ENCODE data around the gene CEBPZ. TPM values are rescaled to one million over a fixed set of nuclear protein-coding genes. Genes with fewer than 3 reads are reported as not detected.
A peak's percentile ranks its signal among the peaks of the same experiment; 100 is the strongest.

The CEBPZ gene
- total RNA-seq = 48.4 and 49.0 TPM in 2 replicates
- long read RNA-seq, transcript CEBPZ-201 (16 exons, 3,463 nt) = major isoform, 49 of 159 reads
- long read RNA-seq, partial matches to known transcripts = 105 of 159 reads
- long read RNA-seq, other reads (novel, unspliced or antisense) = 5 of 159 reads

DNA sequence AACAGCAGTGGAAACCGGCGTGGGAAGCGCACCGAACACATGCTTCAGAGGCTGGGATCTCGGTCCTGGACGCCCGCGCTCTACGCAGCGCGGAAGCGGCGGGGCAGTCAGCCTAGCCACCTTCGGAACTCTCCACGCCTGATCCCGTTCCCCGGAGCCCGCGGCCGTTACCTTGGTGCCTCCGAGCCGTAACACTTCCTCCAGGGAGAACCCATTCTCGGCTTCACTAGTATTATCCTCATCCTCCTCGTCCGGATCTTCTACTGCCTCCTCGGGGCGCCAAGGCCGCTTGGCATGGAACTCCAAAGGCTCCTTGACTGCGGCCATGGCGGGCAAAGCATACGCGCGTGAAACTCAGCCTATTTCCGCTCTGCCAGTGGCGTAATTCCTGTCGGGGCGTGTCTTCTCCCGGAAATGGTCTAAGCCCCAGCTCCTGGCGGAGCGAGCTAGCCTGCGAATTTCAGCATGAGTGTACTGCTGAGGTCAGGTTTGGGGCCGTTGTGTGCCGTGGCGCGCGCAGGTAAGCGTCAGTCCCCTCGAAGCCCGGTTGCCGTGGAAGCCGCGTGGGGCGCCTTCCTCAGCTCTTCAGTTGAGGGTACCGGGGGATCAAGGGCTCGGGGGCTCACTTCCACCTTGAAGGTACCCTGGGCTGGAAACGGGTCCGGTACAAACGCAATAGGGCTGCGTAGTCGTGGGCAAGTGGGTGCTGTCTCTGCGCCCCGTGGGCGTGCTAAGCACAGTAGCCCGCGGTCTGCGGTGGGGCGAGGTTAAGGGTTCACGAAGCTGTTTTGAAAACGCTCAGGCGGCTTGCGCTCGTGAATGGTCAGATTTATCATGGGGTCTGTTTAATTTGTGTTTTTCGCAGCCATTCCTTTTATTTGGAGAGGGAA lies at the start of gene CEBPZ, which contains the start of gene NDUFAF7:
Gene CEBPZ, minus strand, starts transcription at position 356 of the 890 bp plus-strand sequence. Its CDS starts 29 bp downstream, at position 327.
Gene NDUFAF7, plus strand, starts transcription at position 418 of the 890 bp plus-strand sequence. Its CDS starts 48 bp downstream, at position 466.
- TF ChIP-seq, protein P1, sequence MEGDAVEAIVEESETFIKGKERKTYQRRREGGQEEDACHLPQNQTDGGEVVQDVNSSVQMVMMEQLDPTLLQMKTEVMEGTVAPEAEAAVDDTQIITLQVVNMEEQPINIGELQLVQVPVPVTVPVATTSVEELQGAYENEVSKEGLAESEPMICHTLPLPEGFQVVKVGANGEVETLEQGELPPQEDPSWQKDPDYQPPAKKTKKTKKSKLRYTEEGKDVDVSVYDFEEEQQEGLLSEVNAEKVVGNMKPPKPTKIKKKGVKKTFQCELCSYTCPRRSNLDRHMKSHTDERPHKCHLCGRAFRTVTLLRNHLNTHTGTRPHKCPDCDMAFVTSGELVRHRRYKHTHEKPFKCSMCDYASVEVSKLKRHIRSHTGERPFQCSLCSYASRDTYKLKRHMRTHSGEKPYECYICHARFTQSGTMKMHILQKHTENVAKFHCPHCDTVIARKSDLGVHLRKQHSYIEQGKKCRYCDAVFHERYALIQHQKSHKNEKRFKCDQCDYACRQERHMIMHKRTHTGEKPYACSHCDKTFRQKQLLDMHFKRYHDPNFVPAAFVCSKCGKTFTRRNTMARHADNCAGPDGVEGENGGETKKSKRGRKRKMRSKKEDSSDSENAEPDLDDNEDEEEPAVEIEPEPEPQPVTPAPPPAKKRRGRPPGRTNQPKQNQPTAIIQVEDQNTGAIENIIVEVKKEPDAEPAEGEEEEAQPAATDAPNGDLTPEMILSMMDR (IDR thresholded peaks at IDR 0.05; ENCODE audit: unreplicated experiment) = no peak
- Mint-ChIP-seq H3K36me3 (ENCODE audit: insufficient read depth) (peaks cover 13% of the 10 kb centered on the region), H3K27me3 (no peaks in the 10 kb centered on the region), H3K4me3 (ENCODE audit: low read depth) (no peak within 1 kb of the TSS), H3K27ac (no peak within 1 kb of the TSS), H3K4me1 (ENCODE audit: low read depth) (peaks cover 7% of the 10 kb centered on the region), H3K9me3 (ENCODE audit: low read depth) (no peaks in the 10 kb centered on the region)
- DNase-seq (ENCODE audit: low spot score, unreplicated experiment) = peak; percentile 68

GRCh38 chr2:37276291-37276690 lies 44.9 kb upstream of the CEBPZ start:
- TF ChIP-seq, protein P1 (IDR thresholded peaks at IDR 0.05; ENCODE audit: unreplicated experiment) = no peak
- Mint-ChIP-seq H3K27ac (no peak overlapping the region), H3K4me3 (ENCODE audit: low read depth) (no peak overlapping the region), H3K4me1 (ENCODE audit: low read depth) (no peaks in the 10 kb centered on the region), H3K36me3 (ENCODE audit: insufficient read depth) (peaks cover 13% of the 10 kb centered on the region), H3K27me3 (no peaks in the 10 kb centered on the region), H3K9me3 (ENCODE audit: low read depth) (no peaks in the 10 kb centered on the region)
- no peak for DNase-seq (ENCODE audit: low spot score, unreplicated experiment)

GRCh38 chr2:37274359-37274965 lies 43.1 kb upstream of the CEBPZ start:
- TF ChIP-seq, protein P1 (IDR thresholded peaks at IDR 0.05; ENCODE audit: unreplicated experiment) = no peak
- peaks cover 18% of the 10 kb centered on the region for H3K36me3 Mint-ChIP-seq (ENCODE audit: insufficient read depth)

DNA sequence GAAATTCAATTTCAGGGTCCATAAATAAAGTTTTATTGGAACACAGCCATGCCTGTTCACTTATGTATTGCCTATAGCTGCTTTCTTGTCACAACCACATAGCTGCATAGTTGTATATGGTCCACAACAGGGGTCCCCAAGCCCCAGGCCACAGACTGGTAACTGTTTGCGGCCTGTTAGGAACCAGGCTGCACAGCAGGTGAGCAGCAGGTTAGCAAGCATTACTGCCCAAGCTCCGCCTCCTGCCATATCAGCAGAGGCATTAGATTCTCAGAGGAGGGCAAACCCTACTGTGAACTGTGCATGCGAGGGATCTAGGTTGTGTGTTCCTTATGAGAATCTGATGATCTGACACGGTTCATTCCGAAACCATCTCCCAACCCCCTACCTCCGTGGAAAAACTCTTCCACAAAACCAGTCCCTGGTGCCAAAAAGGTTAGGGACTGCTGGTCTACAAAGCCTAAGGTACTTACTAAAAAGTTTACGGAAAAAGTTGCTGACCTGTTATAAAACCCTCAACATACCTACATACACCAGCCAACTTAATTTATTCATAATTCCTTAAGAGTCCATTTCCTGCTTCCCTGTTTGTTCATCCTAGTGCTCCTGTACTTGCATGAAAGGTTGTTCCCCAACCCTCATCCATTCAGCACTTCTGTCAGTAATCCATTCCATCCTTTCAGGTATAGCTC lies 40.1 kb upstream of the CEBPZ start:
- Mint-ChIP-seq H3K27me3 (no peaks in the 10 kb centered on the region), H3K4me1 (ENCODE audit: low read depth) (no peaks in the 10 kb centered on the region), H3K36me3 (ENCODE audit: insufficient read depth) (peaks cover 24% of the 10 kb centered on the region), H3K9me3 (ENCODE audit: low read depth) (no peaks in the 10 kb centered on the region), H3K27ac (no peak overlapping the region), H3K4me3 (ENCODE audit: low read depth) (no peak overlapping the region)
- no peak for DNase-seq (ENCODE audit: low spot score, unreplicated experiment)
- TF ChIP-seq, protein P1 (IDR thresholded peaks at IDR 0.05; ENCODE audit: unreplicated experiment) = no peak

More at GRCh38 chr2:37274359-37274965, 43.1 kb upstream of the CEBPZ start:
- Mint-ChIP-seq H3K27ac (no peak overlapping the region), H3K4me3 (ENCODE audit: low read depth) (no peak overlapping the region), H3K27me3 (no peaks in the 10 kb centered on the region), H3K4me1 (ENCODE audit: low read depth) (no peaks in the 10 kb centered on the region), H3K9me3 (ENCODE audit: low read depth) (no peaks in the 10 kb centered on the region)
- DNase-seq (ENCODE audit: low spot score, unreplicated experiment) = no peak

GRCh38 chr2:37268111-37268510 lies 36.7 kb upstream of the CEBPZ start:
- no peak for DNase-seq (ENCODE audit: low spot score, unreplicated experiment)
- Mint-ChIP-seq H3K27ac (no peak overlapping the region), H3K27me3 (no peaks in the 10 kb centered on the region), H3K4me3 (ENCODE audit: low read depth) (no peak overlapping the region), H3K36me3 (ENCODE audit: insufficient read depth) (peaks cover 23% of the 10 kb centered on the region), H3K4me1 (ENCODE audit: low read depth) (peaks cover 9% of the 10 kb centered on the region), H3K9me3 (ENCODE audit: low read depth) (no peaks in the 10 kb centered on the region)
- TF ChIP-seq, protein P1 (IDR thresholded peaks at IDR 0.05; ENCODE audit: unreplicated experiment) = no peak

Measured in progenitor cell of endocrine pancreas (in vitro differentiated cells).